Esophagus muscularis mucosa (tissue), 4 donors: Measurements from ENCODE around the gene CITED4.

Source experiments
- EP300 ChIP-seq: sonication (generic); formaldehyde crosslinking; IDR thresholded peaks from one replicate; pipeline ENCODE4 v1.6.1; 2017; ENCODE audit warnings: antibody characterized with exemption
- POLR2A ChIP-seq: fragments of 450-650 bp; IDR thresholded peaks from one replicate; pipeline ENCODE4 v1.6.1; 2017; ENCODE audit warnings: antibody characterized with exemption, moderate library complexity, mild to moderate bottlenecking, low read depth
- POLR2AphosphoS5 ChIP-seq, 2 donors: sonication (generic); formaldehyde crosslinking; IDR thresholded peaks; one replicate each; pipeline ENCODE4 v1.6.1; 2017; ENCODE audit warnings: antibody characterized with exemption in 2 of 2
- TF ChIP-seq, protein P1 (sequence below), 3 experiments: fragments of 200-600 bp in 2 of 3; fragments of 450-650 bp in 1 of 3; sonication (generic) in 2 of 3; IDR thresholded peaks; one replicate each; pipeline ENCODE4 v1.5.1; 2017 to 2019; ENCODE audit warnings: antibody characterized with exemption in 3 of 3, mild to moderate bottlenecking in 2 of 3, moderate library complexity in 1 of 3

DNA sequence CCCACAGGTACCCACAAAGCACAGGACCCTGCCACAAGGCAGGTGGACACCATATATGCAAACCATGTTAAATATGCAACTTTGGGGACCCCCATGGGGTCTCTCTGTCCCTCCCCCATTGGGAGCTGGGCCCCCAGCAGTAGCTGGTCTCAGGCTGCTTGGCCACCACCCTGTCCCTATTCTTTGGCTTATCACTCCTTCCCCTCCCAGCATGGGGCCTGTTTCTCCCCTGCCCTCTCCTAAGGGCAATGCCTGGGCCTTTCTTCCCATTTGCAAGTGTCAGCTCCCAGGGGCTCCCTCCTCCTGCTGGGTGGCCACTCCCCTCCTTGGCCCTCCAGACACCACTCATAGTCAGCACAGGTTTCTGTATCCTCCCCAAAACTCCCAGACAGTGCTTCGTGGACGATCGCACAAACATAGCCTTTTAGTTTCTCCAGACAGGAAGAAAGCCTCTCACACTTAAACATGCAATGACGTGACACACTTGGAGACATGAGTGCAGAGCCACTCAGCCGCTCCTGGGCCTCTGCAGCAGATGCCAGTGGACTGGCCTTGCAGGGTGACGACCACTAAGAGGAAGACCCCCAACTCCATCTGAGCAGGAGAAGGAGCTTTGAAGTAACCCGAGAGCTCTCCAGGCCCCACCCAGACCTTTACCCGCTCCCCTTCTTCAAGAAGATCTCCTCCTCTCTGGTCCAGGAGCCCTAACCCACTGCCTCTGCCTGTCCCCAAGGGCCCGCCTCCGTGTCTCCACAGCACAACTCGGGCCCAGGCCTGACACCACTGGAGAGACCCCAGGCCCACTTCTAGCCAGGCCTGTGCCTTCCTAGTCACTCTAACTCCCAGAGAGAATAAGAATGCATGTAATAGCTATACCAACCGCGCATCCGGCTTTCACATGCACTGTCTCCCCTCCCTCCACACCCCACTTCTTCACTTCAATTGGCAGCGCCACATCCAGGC lies 22.9 kb downstream of the CITED4 start:
- TF ChIP-seq, protein P1, sequence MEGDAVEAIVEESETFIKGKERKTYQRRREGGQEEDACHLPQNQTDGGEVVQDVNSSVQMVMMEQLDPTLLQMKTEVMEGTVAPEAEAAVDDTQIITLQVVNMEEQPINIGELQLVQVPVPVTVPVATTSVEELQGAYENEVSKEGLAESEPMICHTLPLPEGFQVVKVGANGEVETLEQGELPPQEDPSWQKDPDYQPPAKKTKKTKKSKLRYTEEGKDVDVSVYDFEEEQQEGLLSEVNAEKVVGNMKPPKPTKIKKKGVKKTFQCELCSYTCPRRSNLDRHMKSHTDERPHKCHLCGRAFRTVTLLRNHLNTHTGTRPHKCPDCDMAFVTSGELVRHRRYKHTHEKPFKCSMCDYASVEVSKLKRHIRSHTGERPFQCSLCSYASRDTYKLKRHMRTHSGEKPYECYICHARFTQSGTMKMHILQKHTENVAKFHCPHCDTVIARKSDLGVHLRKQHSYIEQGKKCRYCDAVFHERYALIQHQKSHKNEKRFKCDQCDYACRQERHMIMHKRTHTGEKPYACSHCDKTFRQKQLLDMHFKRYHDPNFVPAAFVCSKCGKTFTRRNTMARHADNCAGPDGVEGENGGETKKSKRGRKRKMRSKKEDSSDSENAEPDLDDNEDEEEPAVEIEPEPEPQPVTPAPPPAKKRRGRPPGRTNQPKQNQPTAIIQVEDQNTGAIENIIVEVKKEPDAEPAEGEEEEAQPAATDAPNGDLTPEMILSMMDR (IDR thresholded peaks at IDR 0.05), result no peak
- TF ChIP-seq POLR2A (no peak), EP300 (no peak), POLR2AphosphoS5 (IDR thresholded peaks at IDR 0.05) (no peak)
